GM18951 (cell line): Measurements from ENCODE around the gene MACC1.
"Not testable (repeated sequence)": the region's sequence is repeated elsewhere in the genome, so short reads cannot be mapped to it uniquely, and the experiment has no call there.

ENCODE experiments used
- POLR2A ChIP-seq: IDR thresholded peaks from 4 replicates; pipeline ENCODE4 v1.6.1; 2011; ENCODE audit warnings: mild to moderate bottlenecking; ENCODE audit not compliant: insufficient read length, insufficient read depth; ENCODE audit errors: extremely low read depth
- in situ Hi-C: fragments of 300-500 bp; cut with MboI; formaldehyde crosslinking; loops from one replicate; pipeline ENCODE4 v1.12.0; 2022; ENCODE audit warnings: low sequenced_read_pairs, mixed read lengths, inconsistent platforms; ENCODE audit not compliant: unreplicated experiment

The MACC1 gene

DNA sequence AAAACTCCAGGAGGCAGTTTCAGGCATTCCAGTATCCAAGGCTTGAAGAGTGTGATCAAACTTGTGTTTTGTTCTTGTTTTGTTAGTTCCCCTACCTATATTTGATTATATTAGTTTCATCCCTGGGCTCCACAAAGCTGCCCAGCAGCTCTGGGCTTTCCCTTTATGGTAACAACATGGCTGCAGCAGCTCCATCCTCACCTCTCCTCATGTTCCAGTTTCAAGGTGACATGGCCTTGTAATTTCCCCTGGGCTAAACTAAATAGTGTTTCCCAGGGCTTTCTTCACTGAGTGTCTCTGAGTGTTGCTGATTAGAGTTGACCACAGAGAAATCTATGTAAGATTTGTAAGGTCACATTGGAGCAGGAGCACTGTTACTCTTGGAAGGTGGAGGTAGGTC lies 83.4 kb downstream of the MACC1 start:
- in situ Hi-C loops, result no loop called here
- no peak for TF ChIP-seq POLR2A

DNA sequence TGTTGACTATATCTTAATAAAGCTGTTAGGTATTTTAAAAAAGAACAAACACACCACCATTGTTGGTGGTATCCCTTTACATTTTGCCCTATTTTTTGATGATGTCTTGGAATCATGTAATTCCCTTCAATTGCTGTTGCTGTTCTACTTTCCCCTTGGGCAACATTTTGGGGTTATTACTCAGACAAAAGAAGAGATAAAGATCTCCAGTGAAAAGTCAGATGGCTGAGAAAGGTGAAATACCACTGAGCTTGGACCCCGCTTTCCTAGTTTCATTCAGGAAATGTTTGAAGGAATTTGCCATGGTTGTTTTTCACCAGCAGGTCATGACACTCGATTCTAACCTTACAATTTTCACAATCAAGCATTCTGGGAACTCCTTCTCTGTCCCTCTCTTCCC lies 84.6 kb downstream of the MACC1 start:
- in situ Hi-C loops, result no loop called here
- TF ChIP-seq POLR2A, result no peak

DNA sequence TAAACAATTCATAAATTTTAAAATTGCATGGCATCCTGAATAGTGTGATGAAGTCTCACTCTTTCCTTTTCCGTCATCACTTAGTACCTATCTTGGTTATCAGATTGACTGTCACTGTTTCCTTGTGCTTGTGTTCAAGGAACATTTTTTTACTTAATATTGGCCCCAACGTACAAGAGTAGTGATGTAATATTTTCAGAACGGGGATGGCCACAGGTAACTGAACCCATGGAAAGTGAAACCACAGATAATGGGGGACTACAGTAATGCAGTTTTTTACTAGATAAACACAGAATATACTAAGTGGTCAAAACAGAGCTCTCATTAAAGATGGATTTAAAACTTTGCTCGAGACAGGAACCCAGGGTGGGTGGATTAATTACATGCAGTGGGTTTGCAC lies 85.4 kb downstream of the MACC1 start:
- in situ Hi-C loops, result no loop called here
- TF ChIP-seq POLR2A, result no peak

DNA sequence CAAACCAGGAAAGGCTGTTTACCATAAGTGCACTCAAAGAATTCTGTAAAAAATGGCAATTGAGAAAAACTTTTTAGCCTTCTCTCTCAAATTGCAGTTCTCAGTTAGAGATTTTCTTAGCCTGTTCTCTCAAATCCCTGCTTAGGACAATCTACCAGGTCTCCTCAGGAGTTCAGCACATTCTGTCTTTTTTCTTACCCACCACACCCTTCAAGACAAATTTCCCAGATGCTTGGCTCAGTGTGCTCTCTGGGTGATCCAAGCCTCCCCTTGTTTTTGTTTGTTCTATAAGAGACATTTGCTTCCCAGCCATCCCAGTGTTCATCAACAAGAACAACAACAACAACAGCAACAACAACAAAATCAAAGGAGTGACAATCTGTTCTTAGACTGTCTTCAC lies 87.3 kb downstream of the MACC1 start:
- in situ Hi-C loops, result no loop called here
- no peak for TF ChIP-seq POLR2A

DNA sequence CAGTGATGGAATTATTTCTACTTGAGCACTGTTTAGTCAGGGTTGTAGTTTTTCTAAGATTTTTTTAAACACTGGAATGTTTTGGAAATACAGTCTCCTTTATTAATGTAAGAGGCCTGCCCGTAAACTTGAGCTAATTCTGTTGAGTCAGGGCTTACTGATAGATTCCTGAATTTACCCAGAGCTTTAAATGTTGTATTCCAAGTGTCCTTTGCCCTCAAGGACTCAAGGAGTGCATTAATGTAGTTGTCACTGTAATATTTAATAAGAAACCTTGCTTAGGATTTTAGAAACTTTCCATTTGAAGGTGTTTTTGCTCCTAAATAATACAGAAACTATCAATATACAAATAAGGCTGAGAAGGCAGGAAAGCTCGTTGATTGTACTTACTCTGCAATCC lies 89.2 kb downstream of the MACC1 start:
- TF ChIP-seq POLR2A, result no peak
- in situ Hi-C loops, result no loop called here

DNA sequence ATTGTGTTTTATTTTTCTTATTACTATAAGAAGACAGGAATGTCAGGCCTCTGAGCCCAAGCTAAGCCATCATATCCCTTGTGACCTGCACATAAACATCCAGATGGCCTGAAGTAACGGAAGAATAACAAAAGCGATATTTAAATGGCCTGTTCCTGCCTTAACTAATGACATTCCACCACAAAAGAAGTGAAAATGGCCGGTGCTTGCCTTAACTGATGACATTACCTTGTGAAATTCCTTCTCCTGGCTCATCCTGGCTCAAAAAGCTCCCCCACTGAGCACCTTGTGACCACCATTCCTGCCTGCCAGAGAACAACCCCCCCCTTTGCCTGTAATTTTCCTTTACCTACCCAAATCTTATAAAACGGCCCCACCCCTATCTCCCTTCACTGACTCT lies 91.1 kb downstream of the MACC1 start:
- in situ Hi-C loops, result not testable (repeated sequence)

DNA sequence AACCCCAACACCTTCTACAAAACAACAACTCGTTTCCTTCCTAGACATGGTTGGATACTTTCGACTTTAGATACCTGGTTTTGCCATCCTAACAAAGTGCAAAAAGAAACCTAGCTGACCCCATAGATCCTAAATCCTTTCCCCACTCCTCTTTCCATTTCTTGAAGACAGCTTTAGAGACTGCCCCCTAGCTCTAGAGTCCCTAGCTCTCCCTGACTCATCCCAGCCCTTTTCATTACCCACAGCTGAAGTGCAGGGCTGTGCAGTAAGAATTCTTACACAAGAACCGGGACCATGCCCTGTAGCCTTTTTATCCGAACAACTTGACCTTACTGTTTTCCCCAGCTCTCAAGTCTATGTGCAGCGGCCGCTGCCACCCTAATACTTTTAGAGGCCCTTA lies 93.1 kb downstream of the MACC1 start:
- in situ Hi-C loops, result not testable (repeated sequence)

DNA sequence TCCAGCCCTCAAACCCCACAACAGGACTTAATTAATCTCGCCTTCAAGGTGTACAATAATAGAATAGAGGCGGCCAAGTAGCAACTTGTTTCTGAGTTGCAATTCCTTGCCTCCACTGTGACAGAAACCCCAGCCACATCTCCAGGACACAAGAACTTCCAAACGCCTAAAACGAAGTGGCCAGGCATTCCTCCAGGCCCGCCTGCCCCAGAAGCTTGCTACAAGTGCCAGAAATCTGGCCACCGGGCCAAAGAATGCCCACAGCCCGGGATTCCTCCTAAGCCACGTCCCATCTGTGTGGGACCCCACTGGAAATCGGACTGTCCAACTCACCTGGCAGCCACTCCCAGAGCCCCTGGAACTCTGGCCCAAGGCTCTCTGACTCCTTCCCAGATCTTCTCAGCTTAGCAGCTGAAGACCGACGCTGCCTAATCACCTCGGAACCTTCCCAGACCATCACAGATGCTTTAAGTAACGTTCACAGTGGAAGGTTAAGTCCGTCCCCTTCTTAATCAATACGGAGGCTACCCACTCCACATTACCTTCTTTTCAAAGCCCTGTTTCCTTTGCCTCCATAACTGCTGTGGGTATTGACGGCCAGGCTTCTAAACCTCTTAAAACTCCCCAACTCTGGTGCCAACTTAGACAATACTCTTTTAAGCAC lies 94.4 kb downstream of the MACC1 start:
- in situ Hi-C loops, result not testable (repeated sequence)

DNA sequence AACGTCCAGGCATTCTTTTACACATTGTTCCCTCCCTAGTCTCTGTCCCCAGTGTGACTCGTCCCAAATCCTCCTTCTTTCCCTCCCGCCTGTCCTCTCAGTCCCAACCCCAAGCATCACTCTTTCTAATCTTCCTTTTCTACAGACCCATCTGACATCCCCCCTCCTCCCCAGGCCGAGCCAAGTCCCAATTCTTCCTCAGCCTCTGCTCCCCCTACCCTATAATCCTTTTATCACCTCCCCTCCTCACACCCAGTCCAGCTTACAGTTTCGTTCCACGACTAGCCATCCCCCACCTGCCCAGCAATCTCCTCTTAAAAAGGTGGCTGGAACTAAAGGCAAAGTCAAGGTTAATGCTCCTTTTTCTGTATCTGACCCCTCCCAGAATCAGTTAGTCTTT lies 95.1 kb downstream of the MACC1 start:
- in situ Hi-C loops, result no loop called here
- no peak for TF ChIP-seq POLR2A

DNA sequence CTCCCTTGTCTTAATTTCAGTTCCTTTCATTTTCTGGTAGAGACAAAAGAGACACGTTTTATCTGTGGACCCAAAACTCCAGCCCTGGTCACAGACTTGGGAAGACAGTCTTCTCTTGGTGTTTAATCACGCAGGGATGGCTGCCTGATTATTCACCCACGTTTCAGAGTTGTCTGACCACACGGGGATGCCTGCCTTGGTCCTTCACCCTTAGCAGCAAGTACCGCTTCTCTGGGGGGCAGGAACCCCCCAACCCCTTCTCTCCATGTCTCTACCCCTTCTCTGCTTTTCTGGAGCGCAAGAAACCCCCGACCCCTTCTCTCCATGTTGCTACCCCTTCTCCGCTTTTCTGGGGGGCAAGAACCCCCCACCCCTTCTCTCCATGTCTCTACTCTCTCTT lies 95.8 kb downstream of the MACC1 start:
- TF ChIP-seq POLR2A, result no peak
- in situ Hi-C loops, result no loop called here

DNA sequence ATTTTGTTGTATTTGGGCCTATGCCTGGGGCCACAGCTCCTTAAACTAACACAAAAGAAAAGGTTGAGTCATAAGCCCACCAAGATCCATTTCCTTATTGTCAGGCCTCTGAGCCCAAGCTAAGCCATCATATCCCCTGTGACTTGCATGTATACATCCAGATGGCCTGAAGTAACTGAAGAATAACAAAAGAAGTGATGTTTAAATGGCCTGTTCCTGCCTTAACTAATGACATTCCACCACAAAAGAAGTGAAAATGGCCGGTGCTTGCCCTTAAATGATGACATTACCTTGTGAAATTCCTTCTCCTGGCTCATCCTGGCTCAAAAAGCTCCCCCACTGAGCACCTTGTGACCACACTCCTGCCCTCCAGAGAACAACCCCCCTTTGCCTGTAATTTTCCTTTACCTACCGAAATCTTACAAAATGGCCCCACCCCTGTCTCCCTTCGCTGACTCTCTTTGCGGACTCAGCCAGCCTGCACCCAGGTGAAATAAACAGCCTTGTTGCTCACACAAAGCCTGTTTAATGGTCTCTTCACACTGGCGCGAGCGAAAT lies 96.5 kb downstream of the MACC1 start:
- in situ Hi-C loops, result not testable (repeated sequence)

DNA sequence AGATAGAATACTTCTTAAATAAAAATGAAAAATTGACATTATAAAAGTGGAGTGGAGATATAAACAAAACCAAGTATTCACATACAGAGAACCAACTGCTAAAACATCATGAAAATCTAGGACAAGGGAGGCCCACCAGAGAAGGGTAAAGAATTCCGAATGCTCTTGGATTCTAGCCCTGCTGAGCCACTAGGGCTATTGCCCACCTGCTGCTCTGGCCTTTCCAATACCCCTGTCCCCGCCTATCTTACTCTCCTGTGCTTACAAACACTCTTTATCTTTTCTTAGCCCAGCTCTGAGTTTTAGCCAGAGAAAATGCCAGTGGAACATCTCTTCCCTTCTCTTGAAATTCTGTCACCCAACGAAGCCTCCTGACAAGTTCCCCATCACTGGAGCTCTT lies 100.3 kb downstream of the MACC1 start:
- in situ Hi-C loops, result no loop called here
- TF ChIP-seq POLR2A, result no peak

DNA sequence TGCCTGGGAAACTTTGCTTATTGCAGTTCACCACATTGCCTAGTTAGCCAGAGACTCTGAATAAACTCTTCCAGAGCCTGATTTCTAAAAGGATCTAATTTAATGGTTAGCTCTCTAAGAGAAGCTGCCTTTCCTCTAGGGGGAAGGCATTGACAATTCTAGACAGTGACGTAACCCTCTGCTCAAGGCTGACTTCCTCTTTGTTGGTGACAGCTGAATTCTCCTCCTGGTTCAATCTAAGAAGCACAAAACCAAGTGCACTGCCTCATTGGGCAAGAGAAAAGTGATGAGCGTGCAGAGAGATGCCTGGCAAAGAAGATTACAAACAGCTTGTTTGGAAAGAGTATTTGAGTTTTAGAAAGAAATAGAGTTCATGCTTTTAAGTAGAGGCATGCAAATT lies 102.7 kb downstream of the MACC1 start:
- in situ Hi-C loops, result no loop called here
- no peak for TF ChIP-seq POLR2A

DNA sequence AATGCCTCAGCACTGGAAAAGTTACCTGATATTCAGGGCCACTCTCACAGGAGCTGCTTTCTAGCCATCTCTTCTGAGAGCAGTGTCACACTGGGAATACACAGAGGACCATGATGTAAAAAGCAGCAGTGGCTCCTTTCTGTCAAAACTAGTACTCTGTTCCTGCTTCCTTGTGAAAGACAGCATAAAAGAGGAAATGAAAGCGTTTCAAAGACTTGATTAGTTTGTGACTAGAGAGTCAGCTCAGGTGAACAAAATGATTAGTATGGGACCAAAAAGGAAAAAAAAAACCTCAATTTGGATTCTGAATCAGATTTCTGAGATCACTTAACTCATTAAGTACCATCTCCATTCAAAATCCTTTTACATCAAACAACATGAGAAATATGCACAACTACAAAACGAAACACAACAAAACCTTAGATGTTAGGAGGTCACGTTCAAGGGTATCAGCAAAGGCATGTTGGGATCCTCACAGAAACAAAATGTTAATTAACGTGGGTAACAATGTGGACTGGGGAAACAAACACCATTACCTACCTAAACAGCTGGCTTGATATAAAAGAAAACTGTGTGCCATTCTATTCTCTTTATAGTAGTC lies 103.7 kb downstream of the MACC1 start:
- TF ChIP-seq POLR2A, result no peak
- in situ Hi-C loops, result no loop called here

DNA sequence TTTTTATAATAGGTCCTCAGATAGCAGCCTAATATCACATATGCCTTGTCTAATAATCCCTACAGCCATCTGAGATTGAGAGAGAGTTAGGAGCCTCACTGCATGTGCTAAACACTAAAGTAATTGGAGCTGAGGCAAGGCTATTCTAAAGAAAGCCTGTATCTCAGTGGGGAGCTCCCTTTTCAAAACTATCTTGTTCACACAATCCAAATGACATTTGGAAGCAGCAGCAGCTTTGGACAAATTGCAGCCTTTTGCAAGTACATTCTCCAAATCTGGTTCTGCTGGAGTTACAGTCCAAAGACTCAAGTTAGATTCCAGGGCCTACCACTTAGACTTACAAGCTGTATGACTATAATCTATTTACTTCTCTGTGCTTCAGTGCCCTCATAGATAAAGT lies 104.5 kb downstream of the MACC1 start:
- TF ChIP-seq POLR2A, result no peak
- in situ Hi-C loops, result no loop called here
